Measurements from ENCODE around the gene DHRSX.
"Not testable (repeated sequence)": the region's sequence is repeated elsewhere in the genome, so short reads cannot be mapped to it uniquely, and the experiment has no call there.

The DHRSX gene

GRCh38 chrX:2343413-2343812 lies 157.4 kb downstream of the DHRSX start:
- no peak for DNase-seq

GRCh38 chrX:2342874-2343273 lies 157.9 kb downstream of the DHRSX start:
- no peak for DNase-seq

- no peak for DNase-seq
Observed at GRCh38 chrX:2342281-2342688, 158.5 kb downstream of the DHRSX start.

- DNase-seq, result no peak
Observed at GRCh38 chrX:2340991-2341390, 159.8 kb downstream of the DHRSX start.

- DNase-seq, result no peak
Observed at GRCh38 chrX:2336181-2336580, 164.6 kb downstream of the DHRSX start.

GRCh38 chrX:2334237-2334636 lies 166.5 kb downstream of the DHRSX start:
- DNase-seq, result no peak

- DNase-seq, result no peak
Observed at GRCh38 chrX:2332252-2332651, 168.5 kb downstream of the DHRSX start.

GRCh38 chrX:2330910-2331309 lies 169.9 kb downstream of the DHRSX start:
- DNase-seq, result no peak

GRCh38 chrX:2330487-2330886 lies 170.3 kb downstream of the DHRSX start:
- no peak for DNase-seq

- DNase-seq, result no peak
Observed at GRCh38 chrX:2327423-2327822, 173.4 kb downstream of the DHRSX start.

GRCh38 chrX:2325076-2325784 lies 175.5 kb downstream of the DHRSX start:
- no peak for DNase-seq

- DNase-seq, result no peak
Observed at GRCh38 chrX:2324151-2324550, 176.6 kb downstream of the DHRSX start.

GRCh38 chrX:2321411-2321810 lies 179.4 kb downstream of the DHRSX start:
- no peak for DNase-seq

- DNase-seq, result no peak
Observed at GRCh38 chrX:2320580-2321327, 180.0 kb downstream of the DHRSX start.

GRCh38 chrX:2320089-2320488 lies 180.7 kb downstream of the DHRSX start:
- DNase-seq, result no peak

- DNase-seq, result no peak
Observed at GRCh38 chrX:2318371-2318770, 182.4 kb downstream of the DHRSX start.

- DNase-seq, result no peak
Observed at GRCh38 chrX:2317527-2318055, 183.2 kb downstream of the DHRSX start.

GRCh38 chrX:2316534-2316933 lies 184.2 kb downstream of the DHRSX start:
- DNase-seq, result no peak

GRCh38 chrX:2315434-2315833 lies 185.3 kb downstream of the DHRSX start:
- DNase-seq, result no peak

- DNase-seq, result no peak
Observed at GRCh38 chrX:2314831-2315365, 185.9 kb downstream of the DHRSX start.

GRCh38 chrX:2313864-2314640 lies 186.7 kb downstream of the DHRSX start:
- DNase-seq, result no peak

- DNase-seq, result not testable (repeated sequence)
Observed at GRCh38 chrX:2312061-2312591, 188.7 kb downstream of the DHRSX start.

GRCh38 chrX:2311501-2311900 lies 189.3 kb downstream of the DHRSX start:
- no peak for DNase-seq

Data from NCI-H446 treated with DMSO at 0.1 percent for 48 hours (cell line).